ENCODE results near the gene HPS4.

DNA sequence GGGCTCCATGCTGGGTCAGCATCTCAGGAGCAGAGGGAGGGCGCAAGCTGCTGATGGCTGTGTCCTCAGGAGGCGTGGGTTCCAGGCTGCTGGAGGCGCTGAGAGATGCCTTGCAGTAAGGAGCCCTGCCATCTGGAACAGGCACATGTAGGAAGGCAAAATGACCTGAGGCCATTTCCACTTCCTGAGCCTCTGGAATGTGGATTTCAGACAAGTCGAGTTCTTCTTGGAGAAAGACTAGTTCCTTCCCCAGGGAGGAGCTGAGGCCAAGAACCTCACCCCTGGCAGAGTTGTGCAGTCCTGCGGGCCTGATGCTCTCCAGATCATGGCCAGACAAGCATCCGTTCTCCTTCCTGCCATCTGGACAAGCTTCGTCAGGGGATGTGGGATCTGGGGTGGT is 19.3 kb downstream of the HPS4 start:
- no peak for TF ChIP-seq CTCF (IDR thresholded peaks at IDR 0.05; ENCODE audit: low read depth, low read length)
- TF ChIP-seq POLR2A (IDR thresholded peaks at IDR 0.05; ENCODE audit: extremely low read depth, insufficient read length), result no peak
- TF ChIP-seq MAX (IDR thresholded peaks at IDR 0.05; ENCODE audit: low read depth, low read length), result no peak

All from NB4 (cell line).